NCI-H1694 treated with DMSO at 0.1 percent for 48 hours (cell line): Measurements from ENCODE around the gene ZNF688.

Experiments used
- DNase-seq: peaks from one replicate; lab custom pipeline; 2025; lab: John Stamatoyannopoulos, UW

ZNF688 gene

GRCh38 chr16:30585400-30586191, 14.1 kb upstream of the ZNF688 start, which contains the start of gene ZNF785:
ZNF785 (minus strand) TSS chr16:30585697; CDS start chr16:30585611, 86 bp downstream.
- peak; percentile 98 for DNase-seq

DNA sequence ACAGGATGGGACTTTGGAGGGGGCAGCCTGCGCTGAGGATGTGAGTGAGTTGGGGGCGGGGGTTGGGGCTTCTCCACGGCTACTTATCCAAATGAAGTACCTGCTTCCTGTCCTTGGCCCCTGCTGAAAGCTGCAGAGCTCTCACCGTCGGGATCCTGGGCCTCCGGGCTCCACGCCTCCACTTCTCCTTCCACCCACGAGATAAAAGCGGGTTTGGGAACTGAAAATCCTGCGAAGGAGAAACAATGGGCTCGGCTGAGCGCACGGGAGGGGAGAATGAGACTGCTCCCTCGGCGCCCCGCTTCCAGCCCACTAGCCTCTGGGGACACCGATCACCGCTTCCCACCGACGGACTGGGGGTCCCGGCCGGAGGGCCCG, 13.5 kb upstream of the ZNF688 start:
- DNase-seq: no peak

- DNase-seq: no peak
These were observed 11.3 kb upstream of the ZNF688 start for GRCh38 chr16:30582611-30583340.

GRCh38 chr16:30581457-30581856, 9.9 kb upstream of the ZNF688 start:
- no peak for DNase-seq

GRCh38 chr16:30574678-30575077, 3.2 kb upstream of the ZNF688 start:
- no peak for DNase-seq

DNA sequence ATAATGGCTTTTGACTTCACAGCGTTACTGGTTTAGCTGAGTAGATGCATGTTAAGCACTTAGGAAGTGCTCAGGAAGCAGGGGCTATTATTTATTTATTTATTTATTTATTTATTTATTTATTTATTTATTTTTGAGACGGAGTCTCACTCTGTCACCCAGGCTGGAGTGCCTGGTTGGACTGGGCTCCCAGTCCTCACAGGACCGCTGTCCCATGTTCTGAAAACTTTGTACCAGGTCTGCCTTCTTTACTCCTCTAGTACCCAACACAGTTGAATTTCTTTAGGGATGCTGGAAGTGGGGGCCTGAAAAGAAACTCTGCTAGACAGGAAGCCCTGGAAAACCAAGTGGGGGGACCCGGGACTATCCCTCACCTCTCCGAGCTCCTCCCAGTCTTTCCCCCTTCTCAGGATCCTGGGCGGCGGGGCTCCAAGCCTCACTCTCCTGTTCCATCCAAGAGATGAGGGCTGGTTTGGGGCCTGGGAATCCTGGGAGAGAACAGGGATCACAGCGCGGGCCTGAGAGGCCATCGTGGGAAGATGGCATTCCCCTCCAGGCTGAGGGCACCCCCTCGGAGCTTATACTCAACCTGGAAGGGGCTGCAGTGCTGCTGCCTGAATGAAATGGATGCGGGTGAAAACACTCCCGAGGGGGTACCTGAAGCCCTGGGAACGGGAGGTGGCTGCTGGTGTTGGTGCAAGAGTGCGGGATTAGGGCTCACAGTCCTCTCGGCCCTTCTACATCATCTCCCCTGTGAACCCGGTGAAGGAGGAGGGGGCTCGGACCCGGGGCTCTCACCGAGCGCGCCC, 674 bp downstream of the ZNF688 start:
- no peak for DNase-seq

DNA sequence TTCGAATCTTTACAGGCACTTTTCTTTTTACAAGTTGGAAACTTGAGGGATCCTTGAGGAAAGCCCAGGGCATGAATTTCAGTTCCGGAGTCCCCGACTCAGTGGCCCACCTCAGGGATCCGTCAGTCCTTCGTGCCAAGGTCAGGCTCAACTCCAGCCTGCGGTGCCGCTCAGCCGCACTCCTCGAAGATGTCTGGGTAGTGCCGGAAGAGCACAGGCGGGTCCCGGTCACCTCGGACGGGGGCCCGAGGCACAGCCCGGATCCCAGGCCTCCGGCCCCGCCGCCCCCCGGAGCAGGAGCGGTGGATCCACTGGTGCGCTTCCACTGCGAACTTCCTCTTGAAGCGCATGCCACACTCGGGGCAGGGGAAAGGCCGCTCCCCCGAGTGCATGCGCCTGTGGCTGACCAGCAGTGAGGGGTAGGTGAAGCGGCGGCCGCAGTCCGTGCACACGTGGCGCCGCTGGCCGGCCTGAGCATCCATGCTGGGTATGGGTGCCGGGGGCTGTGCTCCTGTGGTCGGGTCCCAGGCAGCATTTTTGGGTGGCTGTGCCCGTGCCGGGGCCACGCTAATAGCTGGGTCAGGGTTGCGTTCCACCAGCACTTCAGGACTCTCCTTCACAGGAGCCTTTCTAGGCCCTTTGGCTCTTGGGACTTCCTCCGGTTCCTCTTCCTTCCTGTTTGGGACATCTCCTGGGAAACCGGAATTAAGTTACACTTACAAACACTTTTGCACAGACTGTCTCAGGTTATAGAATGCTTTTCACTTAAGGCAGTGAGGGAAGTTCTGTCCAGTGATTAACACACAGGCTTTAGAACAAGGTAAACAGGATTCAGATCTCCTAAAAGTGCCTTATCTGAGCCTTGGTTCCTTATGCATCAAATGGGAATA, 1.5 kb downstream of the ZNF688 start:
- no peak for DNase-seq

DNA sequence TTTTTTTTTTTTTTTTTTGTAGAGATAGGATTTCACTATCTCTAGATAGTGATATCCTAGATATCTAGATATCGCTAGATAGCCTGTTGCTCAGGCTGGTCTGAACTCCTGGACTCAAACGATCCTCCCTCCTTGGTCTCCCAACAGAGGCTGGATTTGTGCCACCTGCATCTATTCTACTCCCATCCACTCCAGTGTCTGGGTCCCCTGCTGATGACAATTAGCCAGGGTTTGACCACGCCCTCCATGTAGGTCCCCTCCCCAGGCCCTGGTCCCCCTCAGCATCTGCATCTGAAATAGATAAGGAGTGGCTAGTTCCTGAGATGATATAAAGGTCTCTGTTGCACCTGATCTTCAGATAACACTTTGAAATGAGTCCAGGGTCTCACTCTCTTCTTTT, 2.2 kb downstream of the ZNF688 start:
- DNase-seq: no peak

DNA sequence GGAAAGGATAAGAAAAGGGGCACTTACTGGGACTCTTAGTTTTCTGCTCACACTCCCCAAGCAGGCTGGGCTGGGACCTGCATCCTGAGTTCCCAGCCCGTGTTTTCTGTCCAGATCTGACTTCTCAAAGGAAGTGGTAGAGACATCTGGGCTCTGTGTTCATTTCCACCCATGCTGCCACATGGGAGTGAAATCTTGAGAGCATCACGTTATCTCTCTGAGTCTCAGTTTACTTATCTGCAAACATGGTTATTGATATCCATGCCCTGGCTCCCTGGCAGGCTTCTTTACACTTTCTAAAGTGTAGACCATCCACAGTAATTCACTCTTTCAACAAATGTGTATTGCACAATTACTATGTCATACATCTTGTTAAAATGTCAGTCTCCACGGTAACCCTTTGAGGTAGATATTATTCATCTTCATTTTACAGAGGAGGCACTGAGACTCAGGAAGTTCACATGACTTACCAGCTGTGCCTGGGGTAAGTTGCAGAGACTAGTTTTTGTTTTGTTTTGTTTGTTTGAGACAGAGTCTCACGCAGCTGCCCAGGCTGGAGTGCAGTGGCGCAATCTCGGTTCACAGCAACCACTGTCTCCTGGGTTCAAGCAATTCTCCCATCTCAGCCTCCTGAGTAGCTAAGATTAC, 3.4 kb downstream of the ZNF688 start:
- no peak for DNase-seq

DNA sequence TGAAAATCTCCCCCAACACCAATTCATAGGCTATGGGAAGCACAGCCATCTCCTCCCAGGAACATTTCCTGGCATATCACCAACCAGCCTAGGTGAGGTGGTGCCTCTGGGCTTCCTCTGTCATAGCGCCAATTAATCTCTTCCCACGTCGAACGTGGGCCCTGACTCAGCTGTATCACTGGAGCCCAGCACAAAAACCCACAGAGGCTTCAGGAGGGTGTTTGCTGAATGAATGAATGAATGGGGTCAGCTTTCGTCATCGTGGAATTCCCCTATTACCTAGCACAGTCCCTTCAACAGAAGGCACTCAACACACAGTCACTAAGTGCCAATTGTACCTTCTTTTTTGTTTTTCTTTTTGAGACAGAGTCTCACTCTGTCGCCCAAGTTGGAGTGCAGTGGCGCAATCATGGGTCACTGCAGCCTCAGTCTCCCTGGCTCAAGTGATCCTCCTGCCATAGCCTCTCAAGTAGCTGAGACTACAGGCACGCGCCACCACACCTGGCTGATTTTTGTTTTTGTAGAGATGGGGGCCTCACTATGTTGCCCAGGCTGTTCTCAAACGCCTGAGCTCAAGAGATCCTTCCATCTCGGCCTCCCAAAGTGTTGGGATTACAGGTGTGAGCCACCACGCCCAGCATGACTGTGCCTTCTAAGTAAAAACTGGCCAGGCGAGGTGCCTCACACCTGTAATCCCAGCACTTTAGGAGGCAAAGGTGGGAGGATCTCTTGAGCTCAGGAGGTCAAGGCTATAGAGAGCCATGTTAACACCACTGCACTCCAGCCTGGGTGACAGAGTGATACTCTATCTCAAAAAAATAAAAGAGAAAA, 4.1 kb downstream of the ZNF688 start:
- DNase-seq: no peak

GRCh38 chr16:30566531-30566930, 5.0 kb downstream of the ZNF688 start:
- DNase-seq: no peak

- DNase-seq: no peak
These were observed 5.5 kb downstream of the ZNF688 start for GRCh38 chr16:30565984-30566383.

- DNase-seq: no peak
These were observed 6.0 kb downstream of the ZNF688 start for GRCh38 chr16:30565526-30565925.

- DNase-seq: no peak
These were observed 9.5 kb downstream of the ZNF688 start for GRCh38 chr16:30562021-30562420.

- DNase-seq: no peak
These were observed 10.3 kb downstream of the ZNF688 start for GRCh38 chr16:30561089-30561816.

- DNase-seq: no peak
These were observed 11.8 kb downstream of the ZNF688 start for GRCh38 chr16:30559690-30560089.

- no peak for DNase-seq
These were observed 12.6 kb downstream of the ZNF688 start for GRCh38 chr16:30558789-30559377.

DNA sequence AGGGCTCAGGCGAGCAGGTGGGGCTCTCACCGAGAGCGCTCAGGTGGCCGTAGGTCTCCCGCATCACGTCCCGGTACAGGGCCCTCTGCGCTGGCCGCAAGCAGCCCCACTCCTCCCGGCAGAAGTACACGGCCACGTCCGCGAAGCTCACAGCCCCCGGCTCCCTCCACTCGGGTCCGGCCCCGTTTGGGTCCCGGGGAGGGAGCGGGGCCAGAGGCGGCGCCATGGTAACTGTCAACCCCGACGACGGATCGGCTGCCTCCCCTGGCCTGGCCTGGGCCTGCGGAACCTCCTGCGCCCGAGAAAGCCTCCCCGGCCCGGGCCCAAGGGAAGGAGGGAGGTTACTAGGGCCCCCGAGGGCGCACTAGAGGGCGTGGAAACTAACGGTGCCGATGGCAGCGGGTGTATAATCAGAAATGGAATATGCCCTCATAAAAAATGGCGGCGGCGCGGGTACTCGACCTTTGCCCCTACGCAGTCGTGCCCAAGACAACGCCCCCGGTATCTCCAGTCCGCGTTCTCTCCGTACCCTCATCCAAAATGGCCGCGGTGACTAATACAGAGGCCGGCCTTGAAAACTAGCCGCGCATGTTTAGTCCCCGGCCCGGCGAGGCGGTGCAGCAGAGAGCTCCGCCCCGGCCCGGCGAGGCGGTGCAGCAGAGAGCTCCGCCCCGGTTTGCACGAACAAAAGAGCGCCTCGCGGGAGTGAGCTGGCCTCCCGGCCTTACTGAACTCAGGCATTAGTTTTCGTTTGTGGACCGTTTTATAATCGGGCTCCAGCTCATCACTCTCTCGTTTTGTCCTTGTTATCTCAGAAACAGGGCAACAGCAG, 13.3 kb downstream of the ZNF688 start, which contains the start of gene ZNF764:
ZNF764 (minus strand) TSS at position 418 of the 832 bp plus-strand sequence; CDS start at position 226, 192 bp downstream.
- peak; percentile 86 for DNase-seq
